Upper lobe of left lung (tissue), 4 donors: Measurements from ENCODE around the gene MAPK7.

Experiments
- EP300 ChIP-seq, 4 donors: sonication (generic); formaldehyde crosslinking; IDR thresholded peaks; one replicate each; pipeline ENCODE4 v1.5.1; 2017; ENCODE audit warnings: antibody characterized with exemption in 4 of 4, control low read depth in 2 of 4
- POLR2A ChIP-seq, 4 donors: fragments of 450-650 bp; IDR thresholded peaks; one replicate each; pipeline ENCODE4 v1.5.1; 2016 to 2017; ENCODE audit warnings: antibody characterized with exemption in 4 of 4, mild to moderate bottlenecking in 2 of 4
- TF ChIP-seq, protein P1 (sequence below), 6 experiments: fragments of 450-650 bp in 4 of 6; fragments of 200-600 bp in 2 of 6; sonication (generic) in 2 of 6; IDR thresholded peaks; one replicate each; pipeline ENCODE4 v1.5.1; 2016 to 2019; ENCODE audit warnings: antibody characterized with exemption in 6 of 6

DNA sequence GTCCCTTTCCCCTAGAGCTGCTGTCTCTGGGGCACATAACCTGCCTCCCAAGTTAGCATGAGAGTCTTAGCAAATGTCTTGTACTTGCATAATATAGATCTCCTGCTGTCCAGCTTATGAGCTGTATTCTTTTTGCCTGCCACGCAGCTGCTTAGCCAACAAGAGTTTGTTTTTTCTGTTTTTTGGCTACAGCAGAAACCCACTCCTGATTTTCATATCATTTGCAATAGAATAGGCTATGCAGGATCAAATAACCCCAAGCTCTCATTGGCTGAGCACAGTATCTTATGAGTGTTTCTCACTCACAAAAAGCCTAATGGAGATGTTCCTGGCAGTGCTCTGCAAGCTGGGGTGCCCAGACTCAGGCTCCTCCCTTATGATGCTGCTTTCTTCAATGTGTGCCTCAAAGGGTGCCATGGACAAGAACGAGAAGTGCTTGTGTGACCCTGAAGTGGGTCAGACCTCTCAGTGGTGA is 38.9 kb upstream of the MAPK7 start:
- TF ChIP-seq, protein P1, sequence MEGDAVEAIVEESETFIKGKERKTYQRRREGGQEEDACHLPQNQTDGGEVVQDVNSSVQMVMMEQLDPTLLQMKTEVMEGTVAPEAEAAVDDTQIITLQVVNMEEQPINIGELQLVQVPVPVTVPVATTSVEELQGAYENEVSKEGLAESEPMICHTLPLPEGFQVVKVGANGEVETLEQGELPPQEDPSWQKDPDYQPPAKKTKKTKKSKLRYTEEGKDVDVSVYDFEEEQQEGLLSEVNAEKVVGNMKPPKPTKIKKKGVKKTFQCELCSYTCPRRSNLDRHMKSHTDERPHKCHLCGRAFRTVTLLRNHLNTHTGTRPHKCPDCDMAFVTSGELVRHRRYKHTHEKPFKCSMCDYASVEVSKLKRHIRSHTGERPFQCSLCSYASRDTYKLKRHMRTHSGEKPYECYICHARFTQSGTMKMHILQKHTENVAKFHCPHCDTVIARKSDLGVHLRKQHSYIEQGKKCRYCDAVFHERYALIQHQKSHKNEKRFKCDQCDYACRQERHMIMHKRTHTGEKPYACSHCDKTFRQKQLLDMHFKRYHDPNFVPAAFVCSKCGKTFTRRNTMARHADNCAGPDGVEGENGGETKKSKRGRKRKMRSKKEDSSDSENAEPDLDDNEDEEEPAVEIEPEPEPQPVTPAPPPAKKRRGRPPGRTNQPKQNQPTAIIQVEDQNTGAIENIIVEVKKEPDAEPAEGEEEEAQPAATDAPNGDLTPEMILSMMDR (IDR thresholded peaks at IDR 0.05) = no peak
- TF ChIP-seq POLR2A (IDR thresholded peaks at IDR 0.05) (no peak), EP300 (IDR thresholded peaks at IDR 0.05) (no peak)
